A673 (cell line): ENCODE data around the gene ZNF394. TPM values are rescaled to one million over a fixed set of nuclear protein-coding genes. Genes with fewer than 3 reads are reported as not detected.

Experiments used
- BruUV-seq: library from RNA; stranded (reverse); fragments of 400-500 nt; replicated peaks from 2 replicates; lab custom pipeline; 2021; lab: Mats Ljungman, UMichigan
- CTCF ChIA-PET: fragments of 300-600 bp; sonication (Branson Sonifier 250); formaldehyde crosslinking; loops from one replicate; lab custom pipeline; 2022; ENCODE audit warnings: antibody characterized with exemption; lab: Charles Lee
- POLR2A ChIA-PET: fragments of 300-600 bp; sonication (Branson Sonifier 250); formaldehyde crosslinking; loops from one replicate; lab custom pipeline; 2022; ENCODE audit warnings: antibody characterized with exemption; ENCODE audit not compliant: low non-redundant PET; lab: Charles Lee
- DNase-seq: peaks from one replicate; pipeline ENCODE4 v3.0.0-alpha.2; 2015; ENCODE audit warnings: low spot score
- H3K27ac ChIP-seq: fragments of 200-600 bp; sonication (generic); 2 replicates; pipeline ENCODE4 v1.5.1; 2016; ENCODE audit warnings: mixed run types, low read depth, mild to moderate bottlenecking, mixed read lengths, antibody characterized with exemption, low read length; ENCODE audit not compliant: poor library complexity, severe bottlenecking
- H3K27me3 ChIP-seq: fragments of 200-600 bp; sonication (generic); replicated peaks from 2 replicates; pipeline ENCODE4 v1.6.1; 2017; ENCODE audit warnings: mixed run types, low read depth, mild to moderate bottlenecking, mixed read lengths, antibody characterized with exemption, low read length; ENCODE audit not compliant: insufficient read depth, poor library complexity
- H3K36me3 ChIP-seq: fragments of 200-600 bp; sonication (generic); 2 replicates; pipeline ENCODE4 v1.6.1; 2016; ENCODE audit warnings: mixed run types, mild to moderate bottlenecking, mixed read lengths, antibody characterized with exemption, low read length; ENCODE audit not compliant: insufficient read depth, poor library complexity, severe bottlenecking
- H3K4me1 ChIP-seq: fragments of 200-600 bp; sonication (generic); 2 replicates; pipeline ENCODE4 v1.6.1; 2017; ENCODE audit warnings: mixed run types, mild to moderate bottlenecking, mixed read lengths, antibody characterized with exemption, low read length; ENCODE audit not compliant: insufficient read depth, poor library complexity, severe bottlenecking
- H3K4me3 ChIP-seq: fragments of 200-600 bp; sonication (generic); 2 replicates; pipeline ENCODE4 v1.5.1; 2016; ENCODE audit warnings: low read depth, mixed run types, mild to moderate bottlenecking, mixed read lengths, low read length; ENCODE audit not compliant: poor library complexity, severe bottlenecking
- H3K9me3 ChIP-seq: fragments of 200-600 bp; sonication (generic); 2 replicates; pipeline ENCODE4 v1.6.1; 2016; ENCODE audit warnings: mixed run types, low read depth, mild to moderate bottlenecking, mixed read lengths, antibody characterized with exemption, low read length; ENCODE audit not compliant: poor library complexity, severe bottlenecking
- EZH2 ChIP-seq: fragments of 200-600 bp; sonication (generic); IDR thresholded peaks from 2 replicates; pipeline ENCODE4 v1.6.1; 2017; ENCODE audit warnings: borderline replicate concordance, low read depth, mild to moderate bottlenecking, mixed read lengths, antibody characterized with exemption, low read length; ENCODE audit not compliant: poor library complexity, severe bottlenecking
- intact Hi-C: fragments of 100-400 bp; cut with micrococcal nuclease; formaldehyde crosslinking; loops from one replicate; pipeline ENCODE4 v1.10.0; 2022; ENCODE audit not compliant: unreplicated experiment
- total RNA-seq: library from RNA; stranded (reverse); gene quantifications from 2 replicates; pipeline ENCODE4 v1.2.3, GENCODE V29; 2021
- TF ChIP-seq, protein P1 (sequence below): fragments of 300-800, 200-600 bp; sonication (generic); conservative IDR thresholded peaks from 2 replicates; pipeline ENCODE4 v1.5.1; 2017; ENCODE audit warnings: low read depth, mild to moderate bottlenecking, antibody characterized with exemption, low read length, moderate library complexity, mixed read lengths

Gene ZNF394
- total RNA-seq, 1 experiment from 2014 or later: 20.2 TPM

DNA sequence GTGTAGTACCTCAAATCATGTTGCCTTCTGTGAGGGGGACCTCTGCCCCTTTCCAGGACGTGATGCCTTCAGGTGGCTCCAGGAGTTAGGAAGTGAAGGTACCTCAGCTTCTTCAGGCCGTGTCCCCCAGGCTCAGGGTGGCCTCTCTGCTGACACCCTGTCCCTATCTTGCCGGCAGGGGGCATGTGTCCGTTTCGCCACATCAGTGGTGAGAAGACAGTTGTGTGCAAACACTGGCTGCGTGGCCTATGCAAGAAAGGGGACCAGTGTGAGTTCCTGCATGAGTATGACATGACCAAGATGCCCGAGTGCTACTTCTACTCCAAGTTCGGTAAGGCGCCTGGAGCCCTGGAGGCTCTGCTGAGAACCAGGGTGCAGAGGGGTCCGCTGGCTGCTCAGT is 52.1 kb downstream of the ZNF394 start:
- Histone ChIP-seq H3K9me3 (no peaks in the 10 kb centered on the region), H3K27ac (no peak overlapping the region), H3K4me1 (no peaks in the 10 kb centered on the region), H3K4me3 (no peak overlapping the region), H3K27me3 (no peaks in the 10 kb centered on the region), H3K36me3 (peaks cover 80% of the 10 kb centered on the region)
- CTCF ChIA-PET: no interaction called here
- no peak for TF ChIP-seq EZH2
- TF ChIP-seq, protein P1, sequence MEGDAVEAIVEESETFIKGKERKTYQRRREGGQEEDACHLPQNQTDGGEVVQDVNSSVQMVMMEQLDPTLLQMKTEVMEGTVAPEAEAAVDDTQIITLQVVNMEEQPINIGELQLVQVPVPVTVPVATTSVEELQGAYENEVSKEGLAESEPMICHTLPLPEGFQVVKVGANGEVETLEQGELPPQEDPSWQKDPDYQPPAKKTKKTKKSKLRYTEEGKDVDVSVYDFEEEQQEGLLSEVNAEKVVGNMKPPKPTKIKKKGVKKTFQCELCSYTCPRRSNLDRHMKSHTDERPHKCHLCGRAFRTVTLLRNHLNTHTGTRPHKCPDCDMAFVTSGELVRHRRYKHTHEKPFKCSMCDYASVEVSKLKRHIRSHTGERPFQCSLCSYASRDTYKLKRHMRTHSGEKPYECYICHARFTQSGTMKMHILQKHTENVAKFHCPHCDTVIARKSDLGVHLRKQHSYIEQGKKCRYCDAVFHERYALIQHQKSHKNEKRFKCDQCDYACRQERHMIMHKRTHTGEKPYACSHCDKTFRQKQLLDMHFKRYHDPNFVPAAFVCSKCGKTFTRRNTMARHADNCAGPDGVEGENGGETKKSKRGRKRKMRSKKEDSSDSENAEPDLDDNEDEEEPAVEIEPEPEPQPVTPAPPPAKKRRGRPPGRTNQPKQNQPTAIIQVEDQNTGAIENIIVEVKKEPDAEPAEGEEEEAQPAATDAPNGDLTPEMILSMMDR: no peak
- no TSS peak for BruUV-seq
- POLR2A ChIA-PET: no interaction called here
- intact Hi-C loops: no loop called here
- DNase-seq: no peak

DNA sequence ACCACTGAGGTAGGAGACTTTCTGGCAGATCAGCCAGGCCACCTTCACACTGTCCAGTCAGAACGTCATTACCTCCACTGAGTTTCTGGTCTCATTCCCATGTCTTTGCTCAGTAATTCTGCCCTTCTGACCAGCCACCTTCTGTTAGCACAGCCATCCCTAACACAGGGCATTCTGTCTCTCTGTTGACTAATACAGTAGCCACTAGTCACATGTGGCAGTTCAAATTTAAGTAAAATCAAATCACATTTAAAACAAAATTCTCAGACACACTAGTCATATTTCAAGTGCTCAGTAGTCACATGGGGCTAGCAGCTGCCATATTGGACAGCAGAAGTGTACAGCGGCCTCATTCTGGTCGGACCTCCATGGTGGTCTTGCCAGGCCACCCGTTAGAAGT is 54.0 kb downstream of the ZNF394 start:
- no peak for DNase-seq
- TF ChIP-seq, protein P1: no peak
- no peak for TF ChIP-seq EZH2
- Histone ChIP-seq H3K27me3 (no peaks in the 10 kb centered on the region), H3K27ac (no peak overlapping the region), H3K4me3 (no peak overlapping the region), H3K36me3 (peaks cover 71% of the 10 kb centered on the region), H3K9me3 (no peaks in the 10 kb centered on the region), H3K4me1 (no peaks in the 10 kb centered on the region)
- intact Hi-C loops: no loop called here
- ChIA-PET POLR2A (no interaction called here), CTCF (no interaction called here)
- no TSS peak for BruUV-seq

Other genes with a start within 250 kb of the ZNF394 start
- gene MYH16, start 227.4 kb downstream of the ZNF394 start, total RNA-seq: not detected in 2 replicates
- 155 and 167 TPM in 2 replicates for gene ARPC1A, start 174.4 kb downstream of the ZNF394 start, total RNA-seq
- gene ARPC1B, start 125.6 kb downstream of the ZNF394 start, total RNA-seq: 29.9 and 39.8 TPM in 2 replicates
- 157 and 164 TPM in 2 replicates for gene PDAP1, start 91.7 kb downstream of the ZNF394 start, total RNA-seq
- 180 and 194 TPM in 2 replicates for gene BUD31, start 91.3 kb downstream of the ZNF394 start, total RNA-seq
- 8.4 and 11.8 TPM in 2 replicates for gene PTCD1, start 61.5 kb downstream of the ZNF394 start, total RNA-seq
- gene CPSF4, start 61.3 kb downstream of the ZNF394 start, total RNA-seq: 75.3 and 87.5 TPM in 2 replicates
- 411 and 461 TPM in 2 replicates for gene ATP5MF, start 34.1 kb downstream of the ZNF394 start, total RNA-seq
- gene ZNF789, start 27.4 kb downstream of the ZNF394 start, total RNA-seq: 17.0 and 18.2 TPM in 2 replicates
- gene ZKSCAN5, start 4.4 kb upstream of the ZNF394 start, total RNA-seq: 13.3 and 13.4 TPM in 2 replicates
- gene FAM200A, start 51.8 kb upstream of the ZNF394 start, total RNA-seq: 6.1 and 8.4 TPM in 2 replicates
- 59.3 and 60.6 TPM in 2 replicates for gene ZNF655, start 58.4 kb upstream of the ZNF394 start, total RNA-seq
- 0.81 and 1.3 TPM in 2 replicates for gene TMEM225B, start 98.0 kb upstream of the ZNF394 start, total RNA-seq
- 19.8 and 20.6 TPM in 2 replicates for gene ZSCAN25, start 116.7 kb upstream of the ZNF394 start, total RNA-seq
- gene CYP3A5, start 179.7 kb upstream of the ZNF394 start, total RNA-seq: 9.1 and 9.9 TPM in 2 replicates
- not detected in 2 replicates for gene CYP3A7, start 234.9 kb upstream of the ZNF394 start, total RNA-seq